ENCODE data around the gene RNF43.
"Not testable (repeated sequence)": the region's sequence is repeated elsewhere in the genome, so short reads cannot be mapped to it uniquely, and the experiment has no call there.

The RNF43 gene

DNA sequence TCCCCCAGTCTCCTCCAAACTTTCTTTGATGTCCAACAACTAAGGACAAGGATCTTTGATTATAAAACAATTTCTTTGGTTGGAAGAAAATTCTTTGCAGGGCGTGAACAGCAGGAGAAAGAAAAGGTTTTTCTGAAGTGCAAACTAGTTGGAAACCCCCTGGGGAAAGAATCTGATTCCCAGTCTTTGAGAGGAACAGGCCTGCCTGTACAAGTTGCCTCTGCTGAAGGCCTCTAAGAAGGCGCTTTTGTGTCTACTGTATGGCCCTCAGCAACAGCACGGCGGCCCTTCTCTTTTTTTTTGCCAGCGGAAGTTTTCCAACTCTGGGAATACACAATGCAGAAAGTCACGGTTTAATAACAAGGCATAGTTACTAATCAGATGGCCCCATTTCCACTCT, 14.0 kb downstream of the RNF43 start:
- no peak for DNase-seq

GRCh38 chr17:58402679-58403078, 14.7 kb downstream of the RNF43 start:
- DNase-seq: no peak

DNA sequence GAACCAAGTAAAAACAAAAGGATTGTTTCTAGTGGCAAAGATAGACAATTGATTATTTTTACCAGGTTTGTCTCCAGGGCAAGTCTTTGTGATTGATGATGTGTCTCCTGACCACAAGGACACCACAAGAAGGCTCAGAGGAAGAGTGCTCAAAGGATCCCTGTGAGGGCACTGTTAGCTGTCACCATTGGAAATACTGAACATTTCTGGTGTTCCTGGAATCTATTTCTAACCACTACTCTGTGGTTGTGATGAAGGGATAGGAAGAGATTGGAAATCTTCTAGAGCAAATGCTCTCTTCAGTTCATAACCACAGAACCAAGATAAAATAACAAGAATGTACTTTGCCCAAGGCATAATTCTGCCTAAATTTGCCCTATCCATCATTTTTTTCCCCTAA, 15.3 kb downstream of the RNF43 start:
- DNase-seq: no peak

GRCh38 chr17:58401287-58401686, 16.0 kb downstream of the RNF43 start:
- no peak for DNase-seq

DNA sequence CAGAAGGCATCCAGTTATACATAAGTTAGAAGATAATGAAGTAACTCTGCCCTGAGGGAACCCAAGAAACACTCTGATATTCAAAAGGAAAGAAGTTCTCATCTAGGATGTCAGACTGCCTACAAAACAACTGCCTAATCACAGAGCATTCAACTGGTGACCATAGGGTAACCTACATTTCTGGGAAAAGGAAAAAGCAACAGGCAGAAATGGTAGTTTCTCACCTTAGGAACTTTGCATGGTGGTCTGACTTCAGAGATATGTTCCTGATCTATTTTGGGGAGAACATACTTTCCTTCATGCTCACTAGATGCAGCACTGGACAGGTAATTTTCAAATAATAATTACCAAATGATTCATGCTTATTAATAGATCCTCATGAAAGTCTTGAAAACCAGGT, 16.5 kb downstream of the RNF43 start:
- DNase-seq: no peak

DNA sequence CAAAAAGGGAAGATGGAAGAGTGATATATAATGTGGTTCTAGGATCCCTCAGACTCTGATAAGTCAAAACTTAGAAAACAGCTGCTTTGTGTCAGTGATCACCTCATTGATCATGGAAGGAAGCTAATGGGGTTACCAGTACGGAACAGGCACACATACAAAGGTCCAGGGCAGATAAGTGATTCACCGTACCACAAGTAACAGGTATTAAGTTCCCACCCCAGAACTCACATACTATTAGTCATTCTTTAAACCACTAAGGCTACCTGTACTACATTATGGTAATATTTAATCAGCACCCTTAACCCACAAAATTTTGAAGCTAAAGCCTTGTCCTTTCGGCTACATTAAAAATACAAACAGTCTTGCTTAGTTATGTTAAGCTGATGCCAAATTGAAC, 17.4 kb downstream of the RNF43 start:
- DNase-seq: no peak

DNA sequence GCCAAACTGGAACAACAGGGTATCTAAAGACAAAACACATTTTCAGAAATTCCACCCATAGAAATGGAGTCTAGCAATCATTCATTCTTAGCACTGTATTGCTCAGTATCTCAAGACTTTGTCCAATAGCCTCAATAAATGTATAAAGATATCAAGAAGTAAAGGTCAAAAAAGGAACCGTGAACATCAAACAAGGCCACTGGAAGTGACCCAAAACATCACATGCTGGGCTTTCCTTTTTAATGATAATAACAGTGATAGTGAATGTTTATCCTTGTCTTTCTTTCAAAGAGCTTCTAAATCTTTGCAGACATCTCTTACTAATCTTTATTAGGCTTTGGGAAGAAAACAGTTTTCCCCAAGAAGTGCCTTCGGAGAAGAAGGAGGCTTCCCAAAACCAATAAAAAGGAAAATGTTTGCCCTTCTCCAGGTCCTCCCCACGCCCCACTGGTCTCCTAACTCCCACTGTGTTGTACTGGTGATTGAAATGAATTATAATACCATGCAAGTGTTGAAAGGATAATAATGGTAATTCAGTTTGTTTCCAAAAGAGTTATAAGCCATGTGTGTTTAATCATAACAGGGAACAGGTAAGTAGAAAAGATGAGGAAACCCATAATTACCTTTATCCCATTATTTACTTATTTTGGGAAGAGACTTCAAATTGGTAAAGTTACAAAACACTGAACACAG, 18.6 kb downstream of the RNF43 start:
- DNase-seq: no peak

- DNase-seq: not testable (repeated sequence)
These were observed 19.9 kb downstream of the RNF43 start for GRCh38 chr17:58397421-58397820.

DNA sequence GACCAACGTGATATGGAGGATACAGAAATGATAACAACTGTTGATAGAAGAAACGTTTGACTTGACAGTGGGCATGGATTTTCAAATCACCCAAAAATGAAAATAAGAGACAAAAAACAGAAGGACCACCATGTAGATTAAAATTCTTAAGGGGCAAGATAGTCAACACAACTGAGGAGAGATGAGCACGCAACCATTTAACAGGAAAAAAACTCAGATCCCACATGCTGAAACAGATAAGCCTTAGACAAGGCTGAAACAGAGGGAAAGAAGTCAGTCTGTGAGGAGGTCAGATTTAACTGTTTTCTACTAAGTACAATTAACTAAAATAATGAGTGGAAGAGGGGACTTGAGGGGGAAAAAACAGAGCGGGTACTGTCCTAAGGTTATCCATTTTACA, 21.2 kb downstream of the RNF43 start:
- DNase-seq: no peak

- no peak for DNase-seq
These were observed 22.7 kb downstream of the RNF43 start for GRCh38 chr17:58394534-58395223.

DNA sequence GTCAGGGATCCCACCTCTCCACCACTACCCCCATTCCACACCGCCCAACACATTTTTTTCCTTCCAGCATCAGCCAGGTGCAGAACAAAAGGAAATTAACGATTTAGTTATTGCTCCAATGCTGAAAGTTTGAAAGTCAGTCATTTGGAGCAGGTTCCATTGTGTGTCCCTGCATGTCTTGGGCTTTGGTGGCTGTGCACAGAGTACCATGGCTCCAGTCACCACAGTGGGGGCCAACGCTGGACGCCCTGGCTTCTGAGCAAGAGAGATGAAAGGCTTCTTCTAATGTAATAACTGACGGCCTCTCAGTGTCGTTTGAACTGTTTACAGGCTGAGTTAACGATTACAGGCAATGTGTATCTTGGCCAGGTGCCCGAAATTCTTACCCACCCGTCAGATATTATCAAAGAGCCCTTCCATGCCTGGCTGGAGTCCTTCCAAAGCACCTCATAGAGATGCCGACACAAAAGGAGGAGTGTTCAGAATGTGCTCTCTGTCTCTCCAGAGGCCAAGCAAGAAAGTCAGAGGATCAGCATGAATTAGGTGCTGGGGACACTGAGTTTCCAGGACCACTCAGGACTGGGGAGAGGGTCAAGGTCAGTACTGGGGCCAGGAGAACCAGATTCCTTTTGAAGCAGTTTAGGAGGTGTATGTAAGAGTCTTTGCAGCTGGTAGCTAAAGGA, 25.9 kb downstream of the RNF43 start:
- DNase-seq: no peak

GRCh38 chr17:58390884-58391283, 26.4 kb downstream of the RNF43 start:
- DNase-seq: no peak

DNA sequence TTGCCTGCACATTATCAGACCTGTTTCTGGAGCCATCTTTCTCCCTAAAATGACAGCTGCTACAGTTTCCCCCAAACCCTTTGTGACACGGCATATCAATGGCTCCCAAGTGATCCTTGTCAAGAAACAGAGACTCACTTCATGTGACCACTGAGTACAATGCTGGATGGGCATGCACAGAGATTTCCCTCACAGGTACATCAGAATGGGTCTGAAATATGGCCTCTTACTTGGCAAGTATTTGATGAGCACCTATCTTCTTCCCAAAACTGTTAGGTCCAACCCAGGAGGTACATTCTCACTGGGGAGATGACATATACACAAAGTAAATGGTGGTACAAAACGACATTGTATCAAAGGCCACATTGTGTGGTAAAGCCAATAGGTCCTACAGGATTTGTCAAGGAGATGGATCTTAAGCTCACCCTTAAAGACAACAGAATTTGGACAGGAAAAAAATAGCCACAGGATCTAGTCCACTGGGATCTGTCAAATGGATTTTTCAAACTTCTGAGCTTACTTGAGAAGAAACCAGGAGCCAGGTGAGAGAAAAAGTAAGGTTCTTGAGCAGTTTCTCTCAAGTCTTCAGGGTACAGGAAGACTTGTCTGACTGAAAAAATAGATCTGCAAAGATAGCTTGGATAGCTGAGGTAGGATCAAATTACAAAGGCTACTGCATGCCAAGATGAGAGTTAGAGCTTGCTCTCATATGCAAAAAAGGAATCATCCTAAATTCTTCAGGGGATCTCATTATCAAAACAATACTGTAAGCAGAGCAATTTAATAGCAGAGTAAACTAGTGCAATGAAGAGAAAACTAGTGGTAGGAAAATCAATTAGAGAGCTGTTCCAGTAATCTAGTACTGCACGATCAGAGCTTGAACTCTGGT, 28.8 kb downstream of the RNF43 start:
- DNase-seq: no peak

DNA sequence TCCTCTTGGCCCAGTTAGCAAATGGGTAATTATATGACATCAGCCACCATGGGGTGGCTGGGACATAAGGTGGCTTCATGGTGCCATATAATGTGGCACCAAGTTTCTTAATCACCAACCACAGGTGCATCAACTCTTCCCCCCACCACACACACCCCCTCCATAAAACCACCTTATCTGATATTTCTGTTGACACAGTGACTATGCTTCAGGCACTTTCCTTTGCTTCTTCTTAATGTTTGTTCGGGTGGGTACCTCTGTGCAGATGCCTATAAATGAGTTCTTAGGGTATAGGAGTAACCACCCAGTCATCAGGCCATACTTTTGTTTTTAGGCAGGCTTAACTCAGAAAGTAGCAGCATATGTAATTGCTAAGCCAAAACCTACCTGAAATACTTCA, 29.5 kb downstream of the RNF43 start:
- DNase-seq: no peak

DNA sequence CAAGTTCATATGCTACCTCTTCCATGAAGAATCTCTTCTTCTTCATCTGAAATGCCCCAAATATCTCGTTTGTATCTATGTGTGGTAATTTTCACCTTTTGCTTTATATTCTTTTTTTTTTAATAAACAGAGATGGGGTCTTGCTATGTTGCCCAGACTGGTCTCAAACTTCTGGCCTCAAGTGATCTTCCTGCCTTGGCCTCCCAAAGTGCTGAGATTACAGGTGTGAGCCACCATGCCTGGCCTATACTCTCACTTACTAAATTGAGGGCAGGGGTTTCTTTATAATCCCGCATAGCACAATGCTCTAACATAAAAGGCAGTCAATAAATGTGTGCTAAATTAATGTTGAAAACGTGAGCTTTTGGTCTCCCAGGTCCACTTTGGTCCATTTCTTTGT, 30.6 kb downstream of the RNF43 start:
- DNase-seq: no peak

GRCh38 chr17:58385359-58385899, 31.9 kb downstream of the RNF43 start:
- no peak for DNase-seq

DNA sequence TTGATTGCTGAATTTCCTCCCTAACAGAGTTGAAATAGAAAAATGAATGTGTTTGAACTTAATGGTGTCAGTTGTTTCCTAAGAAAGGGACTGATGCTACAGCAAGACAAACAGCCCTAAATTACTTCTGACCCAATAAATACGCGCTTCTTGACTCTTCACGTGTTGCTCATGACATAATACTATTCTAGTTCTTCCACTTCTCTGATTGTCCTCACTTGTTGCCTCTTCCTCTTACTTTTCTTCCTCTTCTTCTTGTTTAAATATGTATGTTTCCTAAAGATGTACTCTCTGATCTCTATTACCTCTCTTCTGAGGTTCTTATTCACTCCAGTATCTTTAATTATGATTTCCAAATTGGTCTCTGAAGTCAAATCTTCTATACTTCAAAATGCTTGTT, 32.4 kb downstream of the RNF43 start:
- no peak for DNase-seq

DNA sequence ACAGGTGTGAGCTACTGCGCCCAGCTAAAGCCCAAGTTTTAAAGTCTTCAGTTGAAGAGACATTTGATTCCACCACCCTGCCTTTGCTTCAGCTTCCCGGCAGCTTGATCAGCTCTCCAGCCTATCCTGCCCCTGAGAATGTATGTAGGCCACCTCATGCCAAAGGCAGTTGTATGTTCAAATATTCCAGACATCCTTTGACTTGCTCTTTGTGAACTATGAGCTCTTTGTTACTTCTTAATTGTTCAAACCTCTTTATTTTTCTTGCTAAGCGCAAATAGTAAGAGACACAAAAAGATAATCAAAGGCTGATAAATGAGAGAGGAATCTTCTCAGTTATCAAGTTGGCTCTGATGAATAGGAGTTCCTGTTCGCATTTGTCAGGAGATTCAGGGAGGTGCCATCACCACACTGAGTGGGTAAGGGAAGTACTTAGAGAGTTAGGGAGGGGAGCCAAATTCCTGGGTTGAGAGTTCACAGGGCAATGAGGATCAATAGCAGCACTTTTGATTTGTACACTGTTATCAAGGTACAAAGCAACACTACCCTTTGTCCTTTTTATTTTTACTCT, 33.4 kb downstream of the RNF43 start:
- DNase-seq: no peak

GRCh38 chr17:58382872-58383242, 34.5 kb downstream of the RNF43 start:
- no peak for DNase-seq

DNA sequence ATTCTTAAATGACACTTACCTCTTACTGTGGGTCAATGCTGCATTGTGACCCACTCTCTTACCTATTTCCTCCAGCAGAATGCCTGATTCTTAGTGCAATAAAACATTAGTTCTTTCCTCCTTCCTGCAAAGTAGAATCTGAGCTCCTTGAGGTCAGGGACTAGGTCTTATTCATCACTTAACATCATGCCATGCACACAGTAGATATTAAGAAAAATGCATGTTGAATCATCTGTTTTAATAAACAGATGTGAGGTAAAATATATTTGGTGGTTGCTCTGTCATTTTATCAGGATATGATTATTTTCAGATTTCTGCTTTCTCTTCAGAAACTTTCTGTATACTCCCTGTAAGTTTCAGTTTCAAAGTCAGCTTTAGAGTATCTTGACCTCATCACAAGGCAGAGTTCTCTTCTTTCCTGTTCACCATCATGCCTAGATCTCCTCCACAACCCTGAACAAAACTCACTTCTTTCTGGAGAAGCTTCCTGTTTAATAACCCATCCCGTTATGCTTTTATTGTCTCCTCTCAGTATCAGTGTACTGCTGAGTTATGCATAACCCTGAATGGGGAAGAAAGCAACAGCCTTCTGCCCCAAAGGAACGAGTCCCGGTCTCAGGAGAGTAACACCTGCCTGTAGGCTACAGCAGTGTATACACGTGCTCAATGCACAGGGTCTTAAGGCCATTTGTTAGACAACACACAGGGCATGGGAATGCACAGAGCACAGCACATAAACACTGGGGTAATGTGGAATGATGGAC, 35.0 kb downstream of the RNF43 start:
- no peak for DNase-seq

DNA sequence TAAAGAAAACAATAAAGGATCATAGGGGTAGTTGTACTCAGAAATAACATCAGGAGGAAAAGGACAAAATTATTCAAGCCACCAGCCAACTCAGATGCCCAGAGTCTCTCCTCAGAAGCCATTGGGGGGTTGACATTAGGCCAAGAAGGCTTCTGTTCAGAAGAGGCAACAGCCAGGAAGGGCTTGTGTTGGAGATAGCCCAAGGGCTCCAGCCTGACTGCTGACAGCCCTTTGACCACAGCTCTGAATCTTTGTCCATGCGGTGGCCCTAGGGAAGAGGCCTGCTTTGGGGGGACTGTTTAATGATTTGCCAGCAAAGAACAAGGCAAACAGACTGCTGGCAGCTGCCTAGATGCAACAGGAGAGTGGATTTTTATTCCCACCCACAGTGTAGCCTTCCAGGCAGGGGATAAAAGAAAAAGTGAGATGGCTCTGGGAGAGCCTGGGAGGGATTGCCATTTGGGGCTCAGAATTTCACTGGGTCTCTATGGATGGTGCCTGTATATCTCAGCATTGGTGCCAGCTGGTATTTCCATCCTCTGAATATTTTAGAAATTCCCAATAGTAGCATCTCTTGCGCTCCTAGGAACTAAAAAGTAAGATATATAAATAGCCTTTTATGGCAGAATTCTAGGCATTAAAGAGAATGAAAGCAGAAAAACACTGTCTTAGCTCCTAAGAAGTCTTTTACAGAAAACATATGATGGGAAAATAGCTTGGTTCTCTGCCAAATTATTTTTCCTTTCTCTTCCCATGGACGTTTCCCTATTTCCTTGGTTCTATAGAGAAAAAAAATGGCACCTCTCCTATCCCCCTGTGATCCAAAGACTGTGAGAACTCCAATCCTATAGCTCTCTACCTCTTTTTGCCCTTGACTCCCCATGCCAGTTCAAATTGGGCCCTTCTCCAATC, 36.0 kb downstream of the RNF43 start:
- DNase-seq: no peak
